Erythroblast (primary cell): ENCODE measurements around the gene ALG2.

Experiments
- GATA1 ChIP-seq: IDR thresholded peaks from 2 replicates; pipeline ENCODE4 v1.6.1; 2011; ENCODE audit warnings: low read depth, mild to moderate bottlenecking, control low read depth, low read length, moderate library complexity
- POLR2A ChIP-seq: IDR thresholded peaks from 2 replicates; pipeline ENCODE4 v1.6.1; 2011; ENCODE audit warnings: mild to moderate bottlenecking, low read length

- no peak for TF ChIP-seq GATA1
- no peak for TF ChIP-seq POLR2A
Measured at GRCh38 chr9:99211746-99212145, 10.0 kb downstream of the ALG2 start.
